ENCODE results near the gene BMAL2.

BMAL2 gene

GRCh38 chr12:27290501-27291168 is 42.0 kb upstream of the BMAL2 start:
- no peak for TF ChIP-seq CTCF (IDR thresholded peaks at IDR 0.05)
- peaks cover 29% of the 10 kb centered on the region for H3K4me1 Mint-ChIP-seq
- peak overlapping the region; percentile 13 for H3K27ac Mint-ChIP-seq
- peaks cover 4% of the 10 kb centered on the region for H3K36me3 Mint-ChIP-seq (ENCODE audit: low read depth)
- H3K9me3 Mint-ChIP-seq, result no peaks in the 10 kb centered on the region
- DNase-seq, result peak; percentile 11
- H3K27me3 Mint-ChIP-seq (ENCODE audit: low read depth, poor library complexity), result peaks cover 3% of the 10 kb centered on the region
- H3K4me3 Mint-ChIP-seq, result no peak overlapping the region

GRCh38 chr12:27291862-27292261 is 40.8 kb upstream of the BMAL2 start:
- no peak for TF ChIP-seq CTCF (IDR thresholded peaks at IDR 0.05)
- no peak for DNase-seq
- Mint-ChIP-seq H3K36me3 (ENCODE audit: low read depth) (peaks cover 4% of the 10 kb centered on the region), H3K4me3 (no peak overlapping the region), H3K27me3 (ENCODE audit: low read depth, poor library complexity) (peaks cover 3% of the 10 kb centered on the region), H3K9me3 (no peaks in the 10 kb centered on the region), H3K27ac (no peak overlapping the region), H3K4me1 (peaks cover 21% of the 10 kb centered on the region)

- no peaks in the 10 kb centered on the region for H3K9me3 Mint-ChIP-seq
- H3K4me1 Mint-ChIP-seq, result peaks cover 21% of the 10 kb centered on the region
- peaks cover 8% of the 10 kb centered on the region for H3K36me3 Mint-ChIP-seq (ENCODE audit: low read depth)
- peaks cover 3% of the 10 kb centered on the region for H3K27me3 Mint-ChIP-seq (ENCODE audit: low read depth, poor library complexity)
- no peak overlapping the region for H3K27ac Mint-ChIP-seq
- no peak overlapping the region for H3K4me3 Mint-ChIP-seq
- DNase-seq, result no peak
- TF ChIP-seq CTCF (IDR thresholded peaks at IDR 0.05), result no peak
Measured at GRCh38 chr12:27292718-27293117, 39.9 kb upstream of the BMAL2 start.

GRCh38 chr12:27293463-27293862 is 39.2 kb upstream of the BMAL2 start:
- no peak for DNase-seq
- Mint-ChIP-seq H3K27me3 (ENCODE audit: low read depth, poor library complexity) (peaks cover 3% of the 10 kb centered on the region), H3K4me3 (no peak overlapping the region), H3K36me3 (ENCODE audit: low read depth) (peaks cover 15% of the 10 kb centered on the region), H3K4me1 (peaks cover 24% of the 10 kb centered on the region), H3K27ac (peak overlapping the region; percentile 5), H3K9me3 (peaks cover 3% of the 10 kb centered on the region)
- no peak for TF ChIP-seq CTCF (IDR thresholded peaks at IDR 0.05)

- H3K27me3 Mint-ChIP-seq (ENCODE audit: low read depth, poor library complexity), result no peaks in the 10 kb centered on the region
- peaks cover 5% of the 10 kb centered on the region for H3K4me1 Mint-ChIP-seq
- H3K27ac Mint-ChIP-seq, result no peak overlapping the region
- H3K36me3 Mint-ChIP-seq (ENCODE audit: low read depth), result peaks cover 41% of the 10 kb centered on the region
- peaks cover 12% of the 10 kb centered on the region for H3K9me3 Mint-ChIP-seq
- H3K4me3 Mint-ChIP-seq, result no peak overlapping the region
- DNase-seq, result no peak
- TF ChIP-seq CTCF (IDR thresholded peaks at IDR 0.05), result no peak
Measured at GRCh38 chr12:27296674-27297073, 36.0 kb upstream of the BMAL2 start.

- no peak overlapping the region for H3K27ac Mint-ChIP-seq
- no peak overlapping the region for H3K4me3 Mint-ChIP-seq
- H3K36me3 Mint-ChIP-seq (ENCODE audit: low read depth), result peaks cover 50% of the 10 kb centered on the region
- peaks cover 12% of the 10 kb centered on the region for H3K9me3 Mint-ChIP-seq
- no peak for DNase-seq
- no peaks in the 10 kb centered on the region for H3K27me3 Mint-ChIP-seq (ENCODE audit: low read depth, poor library complexity)
- peaks cover 5% of the 10 kb centered on the region for H3K4me1 Mint-ChIP-seq
- TF ChIP-seq CTCF (IDR thresholded peaks at IDR 0.05), result no peak
Measured at GRCh38 chr12:27297566-27297965, 35.1 kb upstream of the BMAL2 start.

Measured in nephron progenitor cell (in vitro differentiated cells).